Thymus (tissue), 14 donors: ENCODE results near the gene SMS. TPM values are rescaled to one million over a fixed set of nuclear protein-coding genes. Genes with fewer than 3 reads are reported as not detected.
A peak's percentile ranks its signal among the peaks of the same experiment; 100 is the strongest.

Experiments used
- DNase-seq, 9 donors: peaks; one replicate each; pipeline ENCODE4 v3.0.0-alpha.2; 2013; ENCODE audit warnings: low spot score in 9 of 9, low read depth in 6 of 9, missing footprints in 1 of 9
- H3K27ac ChIP-seq, 2 donors: one replicate each; pipeline ENCODE4 v1.5.1; 2013; ENCODE audit warnings: control low read depth in 1 of 2, low read depth in 1 of 2, low read length in 1 of 2, mild to moderate bottlenecking in 1 of 2, moderate library complexity in 1 of 2
- H3K27me3 ChIP-seq, 2 donors: one replicate each; pipeline ENCODE4 v1.5.1; 2013; ENCODE audit warnings: low read length in 1 of 2; ENCODE audit not compliant: control insufficient read depth in 2 of 2, insufficient read depth in 1 of 2
- H3K36me3 ChIP-seq, 2 donors: one replicate each; pipeline ENCODE4 v1.5.1; 2013; ENCODE audit warnings: low read length in 1 of 2, mild to moderate bottlenecking in 1 of 2, moderate library complexity in 1 of 2; ENCODE audit not compliant: control insufficient read depth in 2 of 2, insufficient read depth in 2 of 2
- H3K4me1 ChIP-seq, 2 donors: one replicate each; pipeline ENCODE4 v1.5.1; 2013; ENCODE audit warnings: low read length in 2 of 2; ENCODE audit not compliant: control insufficient read depth in 2 of 2, insufficient read depth in 2 of 2
- H3K4me3 ChIP-seq, 2 donors: one replicate each; pipeline ENCODE4 v1.5.1; 2013; ENCODE audit warnings: low read length in 2 of 2, control low read depth in 1 of 2, mild to moderate bottlenecking in 1 of 2
- H3K9me3 ChIP-seq, 2 donors: one replicate each; pipeline ENCODE4 v1.5.1; 2013; ENCODE audit warnings: low read length in 1 of 2, mild to moderate bottlenecking in 1 of 2; ENCODE audit not compliant: control insufficient read depth in 2 of 2, insufficient read depth in 1 of 2
- WGBS: extraction: QIAGEN DNeasy Blood & Tissue Kit; methylation state at CpG from one replicate; pipeline ENCODE4 v1.1.7; 2013; 5-methylcytosine and 5-hydroxymethylcytosine counted together
- long read RNA-seq, 10 donors: transcript quantifications; one replicate each; lab custom pipeline, GENCODE V29; 2026
- polyA plus RNA-seq: library from polyadenylated mRNA; stranded (reverse); fragments of 200-250 nt; gene quantifications from one replicate; pipeline ENCODE4 v1.2.3, GENCODE V29; 2013
- total RNA-seq: library from RNA; stranded (reverse); fragments of 120-200 nt; gene quantifications from one replicate; pipeline ENCODE4 v1.2.4, GENCODE V29; 2013
- donor health status: healthy.

The SMS gene
- total RNA-seq (69.9 TPM), polyA plus RNA-seq (81.2 TPM)
- long read RNA-seq, donor 1, partial matches to known transcripts: 0 of 2 reads
- long read RNA-seq, donor 1, other reads (novel, unspliced or antisense): 0 of 2 reads
- long read RNA-seq, donor 2, transcript SMS-202 (11 exons, 1,837 nt): major isoform, 27 of 49 reads
- long read RNA-seq, donor 2, partial matches to known transcripts: 20 of 49 reads
- long read RNA-seq, donor 2, other reads (novel, unspliced or antisense): 0 of 49 reads
- long read RNA-seq, donor 3, transcript SMS-202 (11 exons, 1,837 nt): major isoform, 19 of 49 reads
- long read RNA-seq, donor 3, partial matches to known transcripts: 30 of 49 reads
- long read RNA-seq, donor 3, other reads (novel, unspliced or antisense): 0 of 49 reads
- long read RNA-seq, donor 4, transcript SMS-202 (11 exons, 1,837 nt): major isoform, 13 of 26 reads
- long read RNA-seq, donor 4, partial matches to known transcripts: 13 of 26 reads
- long read RNA-seq, donor 4, other reads (novel, unspliced or antisense): 0 of 26 reads
- long read RNA-seq, donor 5, transcript SMS-202 (11 exons, 1,837 nt): major isoform, 37 of 96 reads
- long read RNA-seq, donor 5, partial matches to known transcripts: 58 of 96 reads
- long read RNA-seq, donor 5, other reads (novel, unspliced or antisense): 0 of 96 reads
- long read RNA-seq, donor 6, transcript SMS-202 (11 exons, 1,837 nt): major isoform, 17 of 48 reads
- long read RNA-seq, donor 6, partial matches to known transcripts: 31 of 48 reads
- long read RNA-seq, donor 6, other reads (novel, unspliced or antisense): 0 of 48 reads
- long read RNA-seq, donor 7, transcript SMS-202 (11 exons, 1,837 nt): major isoform, 22 of 102 reads
- long read RNA-seq, donor 7, partial matches to known transcripts: 80 of 102 reads
- long read RNA-seq, donor 7, other reads (novel, unspliced or antisense): 0 of 102 reads
- long read RNA-seq, donor 8, transcript SMS-202 (11 exons, 1,837 nt): major isoform, 12 of 26 reads
- long read RNA-seq, donor 8, partial matches to known transcripts: 14 of 26 reads
- long read RNA-seq, donor 8, other reads (novel, unspliced or antisense): 0 of 26 reads
- long read RNA-seq, donor 9, transcript SMS-202 (11 exons, 1,837 nt): major isoform, 9 of 41 reads
- long read RNA-seq, donor 9, partial matches to known transcripts: 32 of 41 reads
- long read RNA-seq, donor 9, other reads (novel, unspliced or antisense): 0 of 41 reads
- long read RNA-seq, donor 10, transcript SMS-202 (11 exons, 1,837 nt): major isoform, 12 of 23 reads
- long read RNA-seq, donor 10, partial matches to known transcripts: 11 of 23 reads
- long read RNA-seq, donor 10, other reads (novel, unspliced or antisense): 0 of 23 reads

- WGBS: under 1% methylated on average over 46 of the region's 46 CpGs
- Histone ChIP-seq H3K36me3 (no peaks in the 10 kb centered on the region), H3K9me3 (no peaks in the 10 kb centered on the region), H3K4me1 (peaks cover 0 to 7% of the 10 kb centered on the region in 2 donors), H3K27me3 (no peaks in the 10 kb centered on the region), H3K27ac (peak within 1 kb of the TSS; percentile 46 to 52), H3K4me3 (peak within 1 kb of the TSS; percentile 45 to 62)
- peak in 6 of 9 donors; percentile 10 to 56 (median 25) for DNase-seq
Observed at GRCh38 chrX:21940356-21940829, at the start of gene SMS. Gene SMS (plus strand): TSS chrX:21940709. CDS start chrX:21940825, 116 bp downstream.

- Histone ChIP-seq H3K9me3 (no peaks in the 10 kb centered on the region), H3K36me3 (no peaks in the 10 kb centered on the region), H3K4me3 (no peak overlapping the region), H3K4me1 (peaks cover 0 to 5% of the 10 kb centered on the region in 2 donors), H3K27ac (no peak overlapping the region), H3K27me3 (no peaks in the 10 kb centered on the region)
- WGBS: 80% methylated on average over 2 of the region's 2 CpGs
- DNase-seq: no peak
Observed at GRCh38 chrX:21905313-21905712, 35.2 kb upstream of the SMS start.

GRCh38 chrX:21905953-21906352 lies 34.6 kb upstream of the SMS start:
- H3K4me3 ChIP-seq: no peak overlapping the region
- WGBS: 94% methylated on average over 3 of the region's 3 CpGs
- no peaks in the 10 kb centered on the region for H3K27me3 ChIP-seq
- no peak for DNase-seq
- H3K36me3 ChIP-seq: no peaks in the 10 kb centered on the region
- H3K4me1 ChIP-seq: peaks cover 0 to 5% of the 10 kb centered on the region in 2 donors
- H3K27ac ChIP-seq: no peak overlapping the region
- H3K9me3 ChIP-seq: no peaks in the 10 kb centered on the region

- WGBS: 97% methylated on average over 1 of the region's 1 CpG
- DNase-seq: no peak
- no peak overlapping the region for H3K27ac ChIP-seq
Observed at GRCh38 chrX:21907260-21907659, 33.2 kb upstream of the SMS start.

GRCh38 chrX:21911481-21911880 lies 29.0 kb upstream of the SMS start:
- Histone ChIP-seq H3K27me3 (no peaks in the 10 kb centered on the region), H3K27ac (no peak overlapping the region), H3K9me3 (no peaks in the 10 kb centered on the region), H3K36me3 (no peaks in the 10 kb centered on the region), H3K4me1 (no peaks in the 10 kb centered on the region), H3K4me3 (no peak overlapping the region)
- over 99% methylated on average over 4 of the region's 4 CpGs for WGBS
- no peak for DNase-seq

More at GRCh38 chrX:21907260-21907659, 33.2 kb upstream of the SMS start:
- peaks cover 0 to 5% of the 10 kb centered on the region in 2 donors for H3K4me1 ChIP-seq
- H3K9me3 ChIP-seq: no peaks in the 10 kb centered on the region
- H3K36me3 ChIP-seq: no peaks in the 10 kb centered on the region
- H3K27me3 ChIP-seq: no peaks in the 10 kb centered on the region
- H3K4me3 ChIP-seq: no peak overlapping the region

GRCh38 chrX:21912220-21912619 lies 28.3 kb upstream of the SMS start:
- no peaks in the 10 kb centered on the region for H3K27me3 ChIP-seq
- WGBS: 98% methylated on average over 1 of the region's 1 CpG

GRCh38 chrX:21912989-21913388 lies 27.5 kb upstream of the SMS start:
- Histone ChIP-seq H3K4me1 (no peaks in the 10 kb centered on the region), H3K27ac (no peak overlapping the region), H3K9me3 (no peaks in the 10 kb centered on the region), H3K4me3 (no peak overlapping the region), H3K27me3 (no peaks in the 10 kb centered on the region), H3K36me3 (no peaks in the 10 kb centered on the region)
- DNase-seq: no peak
- 99% methylated on average over 4 of the region's 4 CpGs for whole genome bisulfite sequencing

More at GRCh38 chrX:21912220-21912619, 28.3 kb upstream of the SMS start:
- no peaks in the 10 kb centered on the region for H3K36me3 ChIP-seq
- no peak overlapping the region for H3K27ac ChIP-seq
- no peak for DNase-seq
- no peaks in the 10 kb centered on the region for H3K9me3 ChIP-seq
- H3K4me3 ChIP-seq: no peak overlapping the region
- no peaks in the 10 kb centered on the region for H3K4me1 ChIP-seq

- Histone ChIP-seq H3K27me3 (no peaks in the 10 kb centered on the region), H3K4me1 (no peaks in the 10 kb centered on the region), H3K27ac (no peak overlapping the region), H3K4me3 (no peak overlapping the region), H3K36me3 (no peaks in the 10 kb centered on the region), H3K9me3 (no peaks in the 10 kb centered on the region)
- DNase-seq: no peak
- 87% methylated on average over 3 of the region's 3 CpGs for WGBS
Observed at GRCh38 chrX:21926116-21926515, 14.4 kb upstream of the SMS start.
